K562 (cell line): Measurements from ENCODE around the gene ANO2. TPM values are rescaled to one million over a fixed set of nuclear protein-coding genes. Genes with fewer than 3 reads are reported as not detected.

ENCODE experiments used
- ATAC-seq: fragments of 200-7000 bp; cut with Tn5 transposase; 3 replicates; pipeline ENCODE4 v1.9.1; 2020; ENCODE audit warnings: moderate library complexity
- BruUV-seq: library from RNA; stranded (reverse); fragments of 400-500 nt; replicated peaks from 2 replicates; lab custom pipeline; 2021; lab: Mats Ljungman, UMichigan
- CTCF ChIA-PET: fragments of 300-600 bp; formaldehyde crosslinking; extraction: SDS; loops from one replicate; lab custom pipeline; 2021; ENCODE audit warnings: low intra/inter-chr PET ratio; lab: Yijun Ruan, JAX
- POLR2A ChIA-PET: fragments of 300-600, 350-650 bp; sonication (Branson Sonifier 250); formaldehyde crosslinking; extraction: SDS; loops from one replicate; lab custom pipeline; 2021; ENCODE audit warnings: antibody characterized with exemption, inconsistent platforms; lab: Yijun Ruan, JAX
- DNase-seq, 4 experiments: peaks; one replicate each; pipeline versions ENCODE4 v3.0.0 to v3.0.0-alpha.2; 2011 to 2018; ENCODE audit warnings: low spot score in 3 of 4, mixed read lengths in 3 of 4; ENCODE audit errors: extremely low read depth in 1 of 4
- FAIRE-seq: peaks from 2 replicates; lab custom pipeline; 2011; peaks lifted over from hg19 to GRCh38; lab: Jason Lieb, UNC
- H2AFZ ChIP-seq: 2 replicates; pipeline ENCODE4 v1.6.0; 2011; ENCODE audit warnings: low read depth, low read length, control low read depth, inconsistent platforms
- H3K27ac ChIP-seq: fragments of 200-600 bp; 3 replicates; pipeline ENCODE4 v1.8.0; 2011; ENCODE audit warnings: low read depth, mild to moderate bottlenecking, control low read depth, inconsistent platforms, low read length, moderate library complexity, mixed read lengths; ENCODE audit errors: extremely low read depth
- H3K27me3 ChIP-seq, 2 experiments: fragments of 300-600 bp in 1 of 2; 2 replicates in 1 of 2; 3 replicates in 1 of 2; pipeline versions ENCODE4 v1.6.0 to v1.8.0; 2011; ENCODE audit warnings: inconsistent platforms in 2 of 2, low read length in 2 of 2, mild to moderate bottlenecking in 1 of 2, mixed read lengths in 1 of 2, moderate library complexity in 1 of 2; ENCODE audit not compliant: control insufficient read depth in 2 of 2, insufficient read depth in 2 of 2
- H3K36me3 ChIP-seq: fragments of 300-600 bp; 3 replicates; pipeline ENCODE4 v1.8.0; 2011; ENCODE audit warnings: mild to moderate bottlenecking, low read length, inconsistent platforms; ENCODE audit not compliant: control insufficient read depth, insufficient read depth
- H3K4me1 ChIP-seq, 2 experiments: fragments of 200-600 bp in 1 of 2; replicated peaks in 1 of 2; 2 replicates in 1 of 2; 3 replicates in 1 of 2; pipeline versions ENCODE4 v1.5.1 to v1.8.0; 2011; ENCODE audit warnings: inconsistent platforms in 2 of 2, low read length in 2 of 2, mild to moderate bottlenecking in 1 of 2, mixed read lengths in 1 of 2, moderate library complexity in 1 of 2; ENCODE audit not compliant: control insufficient read depth in 2 of 2, insufficient read depth in 2 of 2
- H3K4me2 ChIP-seq: 2 replicates; pipeline ENCODE4 v1.6.1; 2011; ENCODE audit warnings: low read length, control low read depth, inconsistent platforms, mixed read lengths; ENCODE audit not compliant: insufficient read depth
- H3K4me3 ChIP-seq: fragments of 200-600 bp; sonication (generic), shearing (Covaris generic); 2 replicates; pipeline ENCODE4 v1.5.1; 2016; ENCODE audit warnings: control low read depth, inconsistent platforms
- H3K79me2 ChIP-seq: fragments of 200-600 bp; 3 replicates; pipeline ENCODE4 v1.8.0; 2011; ENCODE audit warnings: low read length, inconsistent platforms; ENCODE audit not compliant: control insufficient read depth, insufficient read depth
- H3K9ac ChIP-seq, 2 experiments: 2 replicates each; pipeline versions ENCODE4 v1.6.0 to v1.6.1; 2011; ENCODE audit warnings: low read depth in 2 of 2, low read length in 2 of 2, control low read depth in 1 of 2, inconsistent platforms in 1 of 2, mild to moderate bottlenecking in 1 of 2, mixed read lengths in 1 of 2; ENCODE audit not compliant: insufficient read depth in 1 of 2
- H3K9me1 ChIP-seq: one replicate; pipeline ENCODE4 v1.6.0; 2011; ENCODE audit warnings: inconsistent platforms, mild to moderate bottlenecking, low read length, moderate library complexity; ENCODE audit not compliant: control insufficient read depth, insufficient read depth
- H3K9me3 ChIP-seq: replicated peaks from 2 replicates; pipeline ENCODE4 v1.5.1; 2011; ENCODE audit warnings: low read depth, low read length, inconsistent platforms; ENCODE audit not compliant: control insufficient read depth, insufficient read depth
- H4K20me1 ChIP-seq: replicated peaks from 2 replicates; pipeline ENCODE4 v1.6.1; 2011; ENCODE audit warnings: low read length, inconsistent platforms, mixed read lengths; ENCODE audit not compliant: control insufficient read depth, insufficient read depth
- ARID2 ChIP-seq: fragments of 450-650 bp; IDR thresholded peaks from 2 replicates; pipeline ENCODE4 v1.6.1; 2017; ENCODE audit warnings: antibody characterized with exemption, mild to moderate bottlenecking
- ASH1L ChIP-seq: fragments of 450-650 bp; IDR thresholded peaks from 2 replicates; pipeline ENCODE4 v1.6.1; 2018; ENCODE audit warnings: borderline replicate concordance, mild to moderate bottlenecking, low read depth; ENCODE audit not compliant: partially characterized antibody
- CREM ChIP-seq: IDR thresholded peaks from 2 replicates; pipeline ENCODE4 v1.6.1; 2014; ENCODE audit warnings: antibody characterized with exemption, low read depth
- CXXC5 ChIP-seq: fragments of 250-450 bp; sonication (Bioruptor Pico); IDR thresholded peaks from 2 replicates; pipeline ENCODE4 v1.8.0; 2022; ENCODE audit warnings: inconsistent platforms, mild to moderate bottlenecking, moderate library complexity
- DMBX1 ChIP-seq: fragments of 250-450 bp; sonication (Bioruptor Pico); IDR thresholded peaks from 2 replicates; pipeline ENCODE4 v1.8.0; 2022; ENCODE audit warnings: inconsistent platforms, mild to moderate bottlenecking, moderate library complexity, borderline replicate concordance
- HEY1 ChIP-seq: fragments of 250-450 bp; sonication (Bioruptor Pico); IDR thresholded peaks from 2 replicates; pipeline ENCODE4 v1.5.0; 2020; ENCODE audit warnings: mild to moderate bottlenecking, moderate library complexity, borderline replicate concordance
- L3MBTL2 ChIP-seq: fragments of 450-650 bp; IDR thresholded peaks from 2 replicates; pipeline ENCODE4 v1.6.1; 2016; ENCODE audit warnings: mild to moderate bottlenecking, moderate library complexity
- MTA1 ChIP-seq: fragments of 450-650 bp; IDR thresholded peaks from 2 replicates; pipeline ENCODE4 v1.6.1; 2017; ENCODE audit warnings: borderline replicate concordance
- TAF1 ChIP-seq: IDR thresholded peaks from 2 replicates; pipeline ENCODE4 v1.6.1; 2011; ENCODE audit warnings: mild to moderate bottlenecking, low read length, moderate library complexity; ENCODE audit not compliant: insufficient read depth, control insufficient read depth, severe bottlenecking; ENCODE audit errors: extremely low read depth
- YBX1 ChIP-seq: fragments of 450-650 bp; IDR thresholded peaks from 2 replicates; pipeline ENCODE4 v1.7.1; 2016; ENCODE audit warnings: mild to moderate bottlenecking
- ZNF436 ChIP-seq: fragments of 250-450, 450-650 bp; sonication (Bioruptor Pico); formaldehyde crosslinking; IDR thresholded peaks from 2 replicates; pipeline ENCODE4 v1.7.0; 2020; ENCODE audit warnings: mild to moderate bottlenecking
- ZNF699 ChIP-seq: fragments of 250-450 bp; sonication (Bioruptor Pico); IDR thresholded peaks from 2 replicates; pipeline ENCODE4 v1.8.0; 2021; ENCODE audit warnings: mild to moderate bottlenecking, moderate library complexity; ENCODE audit not compliant: insufficient replicate concordance
- ZNF785 ChIP-seq: fragments of 250-450 bp; sonication (Bioruptor Pico); IDR thresholded peaks from 2 replicates; pipeline ENCODE4 v1.4.0; 2020; ENCODE audit warnings: mild to moderate bottlenecking
- WGBS: fragments of 100-300 bp; shearing (Covaris generic); methylation state at CpG from one replicate; pipeline ENCODE4 v1.1.6; 2016; ENCODE audit warnings: low coverage, mixed read lengths; ENCODE audit not compliant: insufficient coverage; ENCODE audit errors: missing lambda C conversion rate; 5-methylcytosine and 5-hydroxymethylcytosine counted together
- in situ Hi-C: fragments of 300-500 bp; cut with MboI; formaldehyde crosslinking; loops from 4 replicates; pipeline ENCODE4 v1.15.0; 2018; ENCODE audit warnings: inconsistent platforms, mixed read lengths
- intact Hi-C: fragments of 100-400 bp; cut with micrococcal nuclease; formaldehyde crosslinking; loops from 2 replicates; pipeline ENCODE4 v1.14.2; 2022
- polyA plus RNA-seq, 8 experiments: library from polyadenylated mRNA; depleted of rRNA in 4 of 8; stranded (reverse) in 5 of 8; unstranded in 3 of 8; fragments of >200 nt; fragmentation: Nextera tagmentation in 2 of 8; fragmentation: Illumina TruSeq in 1 of 8; extraction: Ambion mirVana in 2 of 8; extraction: Trizol in 1 of 8; gene quantifications; 2 replicates each; pipeline versions ENCODE4 v1.2.1 to v1.2.3, GENCODE V29; 2011 to 2014; ENCODE audit warnings: inconsistent platforms in 1 of 8, missing spikeins in 1 of 8
- total RNA-seq, 7 experiments: library from RNA; depleted of rRNA in 6 of 7; stranded (reverse); fragments of >200 nt in 6 of 7; fragmentation: Illumina TruSeq in 2 of 7; extraction: Trizol in 2 of 7; gene quantifications; 2 replicates each; pipeline versions ENCODE4 v1.2.1 to v1.2.3, GENCODE V29; 2011 to 2021; ENCODE audit warnings: low replicate concordance in 1 of 7
- TF ChIP-seq, protein P1 (sequence below), 2 experiments: fragments of 250-450 bp in 1 of 2; fragments of 450-650 bp in 1 of 2; sonication (Bioruptor Pico) in 1 of 2; IDR thresholded peaks; 2 replicates each; pipeline versions ENCODE4 v1.6.1 to v1.8.0; 2016 to 2021; ENCODE audit warnings: mild to moderate bottlenecking in 2 of 2, moderate library complexity in 2 of 2, missing compliant biosample characterization in 1 of 2, missing genetic modification characterization in 1 of 2
- TF ChIP-seq, protein P2 (sequence below): fragments of 450-650 bp; IDR thresholded peaks from 2 replicates; pipeline ENCODE4 v1.6.1; 2014; ENCODE audit warnings: low read depth, mild to moderate bottlenecking, moderate library complexity, borderline replicate concordance
- TF ChIP-seq, protein P3 (sequence below): fragments of 450-650 bp; formaldehyde crosslinking; conservative IDR thresholded peaks from 2 replicates; pipeline ENCODE4 v1.4.0; 2022; ENCODE audit warnings: mild to moderate bottlenecking, missing genetic modification characterization

Gene ANO2
- total and polyA plus RNA-seq, 9 of the 15 experiments (the other 6 are each of a cell fraction or from before 2014, with no cell fraction given) = 0.64 TPM; not detected in 8

DNA sequence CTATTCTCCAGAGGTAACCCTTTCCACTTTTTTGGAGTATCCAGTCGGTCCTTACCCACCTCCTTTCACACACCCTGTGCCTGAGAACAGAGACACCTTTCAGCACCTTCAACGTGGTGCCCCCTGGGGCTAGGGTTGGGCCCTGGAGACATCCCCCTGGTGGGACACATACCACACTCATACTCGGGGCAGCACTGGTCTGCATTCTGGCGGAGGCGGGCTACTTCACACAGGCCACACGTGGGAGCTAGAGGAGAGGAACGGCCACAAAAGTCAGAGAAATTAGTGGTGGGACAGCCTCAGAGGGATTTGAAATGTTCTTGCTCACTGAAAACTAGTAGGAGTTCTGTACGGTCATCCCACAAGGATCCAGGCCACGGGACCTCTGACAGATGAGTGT is 39.8 kb upstream of the ANO2 start:
- no peaks in the 10 kb centered on the region for H3K36me3 ChIP-seq
- H4K20me1 ChIP-seq = no peaks in the 10 kb centered on the region; the same call in 1 of the 2 replicates
- no peak overlapping the region for H3K9ac ChIP-seq
- intact Hi-C loops (no loop called here), in situ Hi-C loops (loop anchor here (5.0 kb wide), 1 partner anchor 57 kb away; no protein-coding TSS in a partner anchor)
- H3K9me3 ChIP-seq = no peaks in the 10 kb centered on the region
- ChIA-PET CTCF (no interaction called here), POLR2A (no interaction called here)
- ATAC-seq = no peak
- H3K4me1 ChIP-seq = no peaks in the 10 kb centered on the region
- no peak overlapping the region for H2AFZ ChIP-seq
- H3K9me1 ChIP-seq = no peaks in the 10 kb centered on the region
- H3K27me3 ChIP-seq = no peaks in the 10 kb centered on the region; a peak in 1 of 5 replicates
- H3K4me2 ChIP-seq = no peak overlapping the region
- no peak for FAIRE-seq
- H3K4me3 ChIP-seq = no peak overlapping the region
- H3K27ac ChIP-seq = no peak overlapping the region
- DNase-seq = no peak
- BruUV-seq = no TSS peak
- H3K79me2 ChIP-seq = no peaks in the 10 kb centered on the region
- whole genome bisulfite sequencing = 3% methylated on average over 8 of the region's 9 CpGs
- TF ChIP-seq, protein P1, sequence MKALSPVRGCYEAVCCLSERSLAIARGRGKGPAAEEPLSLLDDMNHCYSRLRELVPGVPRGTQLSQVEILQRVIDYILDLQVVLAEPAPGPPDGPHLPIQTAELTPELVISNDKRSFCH (CRISPR knock-in tag; IDR thresholded peaks at IDR 0.05) = no peak
- TF ChIP-seq, protein P1 (tag; IDR thresholded peaks at IDR 0.05) = no peak
- TF ChIP-seq TAF1 = no peak
- TF ChIP-seq, protein P2, sequence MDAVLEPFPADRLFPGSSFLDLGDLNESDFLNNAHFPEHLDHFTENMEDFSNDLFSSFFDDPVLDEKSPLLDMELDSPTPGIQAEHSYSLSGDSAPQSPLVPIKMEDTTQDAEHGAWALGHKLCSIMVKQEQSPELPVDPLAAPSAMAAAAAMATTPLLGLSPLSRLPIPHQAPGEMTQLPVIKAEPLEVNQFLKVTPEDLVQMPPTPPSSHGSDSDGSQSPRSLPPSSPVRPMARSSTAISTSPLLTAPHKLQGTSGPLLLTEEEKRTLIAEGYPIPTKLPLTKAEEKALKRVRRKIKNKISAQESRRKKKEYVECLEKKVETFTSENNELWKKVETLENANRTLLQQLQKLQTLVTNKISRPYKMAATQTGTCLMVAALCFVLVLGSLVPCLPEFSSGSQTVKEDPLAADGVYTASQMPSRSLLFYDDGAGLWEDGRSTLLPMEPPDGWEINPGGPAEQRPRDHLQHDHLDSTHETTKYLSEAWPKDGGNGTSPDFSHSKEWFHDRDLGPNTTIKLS = no peak
- no peak for TF ChIP-seq ASH1L
- no peak for TF ChIP-seq ZNF699
- no peak for TF ChIP-seq HEY1 (CRISPR knock-in tag)
- no peak for TF ChIP-seq ZNF785 (CRISPR knock-in tag)
- TF ChIP-seq ZNF436 (CRISPR knock-in tag) = no peak
- TF ChIP-seq ARID2 = no peak
- no peak for TF ChIP-seq MTA1
- no peak for TF ChIP-seq YBX1
- TF ChIP-seq L3MBTL2 = no peak
- no peak for TF ChIP-seq CREM
- no peak for TF ChIP-seq DMBX1 (CRISPR knock-in tag)
- TF ChIP-seq, protein P3, sequence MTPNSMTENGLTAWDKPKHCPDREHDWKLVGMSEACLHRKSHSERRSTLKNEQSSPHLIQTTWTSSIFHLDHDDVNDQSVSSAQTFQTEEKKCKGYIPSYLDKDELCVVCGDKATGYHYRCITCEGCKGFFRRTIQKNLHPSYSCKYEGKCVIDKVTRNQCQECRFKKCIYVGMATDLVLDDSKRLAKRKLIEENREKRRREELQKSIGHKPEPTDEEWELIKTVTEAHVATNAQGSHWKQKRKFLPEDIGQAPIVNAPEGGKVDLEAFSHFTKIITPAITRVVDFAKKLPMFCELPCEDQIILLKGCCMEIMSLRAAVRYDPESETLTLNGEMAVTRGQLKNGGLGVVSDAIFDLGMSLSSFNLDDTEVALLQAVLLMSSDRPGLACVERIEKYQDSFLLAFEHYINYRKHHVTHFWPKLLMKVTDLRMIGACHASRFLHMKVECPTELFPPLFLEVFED = no peak
- TF ChIP-seq CXXC5 (CRISPR knock-in tag) = no peak
